ENCODE data around the gene TXNDC5. TPM values are rescaled to one million over a fixed set of nuclear protein-coding genes. Genes with fewer than 3 reads are reported as not detected.

Gene TXNDC5
- total RNA-seq, 1 experiment from 2014 or later, result 162 TPM

DNA sequence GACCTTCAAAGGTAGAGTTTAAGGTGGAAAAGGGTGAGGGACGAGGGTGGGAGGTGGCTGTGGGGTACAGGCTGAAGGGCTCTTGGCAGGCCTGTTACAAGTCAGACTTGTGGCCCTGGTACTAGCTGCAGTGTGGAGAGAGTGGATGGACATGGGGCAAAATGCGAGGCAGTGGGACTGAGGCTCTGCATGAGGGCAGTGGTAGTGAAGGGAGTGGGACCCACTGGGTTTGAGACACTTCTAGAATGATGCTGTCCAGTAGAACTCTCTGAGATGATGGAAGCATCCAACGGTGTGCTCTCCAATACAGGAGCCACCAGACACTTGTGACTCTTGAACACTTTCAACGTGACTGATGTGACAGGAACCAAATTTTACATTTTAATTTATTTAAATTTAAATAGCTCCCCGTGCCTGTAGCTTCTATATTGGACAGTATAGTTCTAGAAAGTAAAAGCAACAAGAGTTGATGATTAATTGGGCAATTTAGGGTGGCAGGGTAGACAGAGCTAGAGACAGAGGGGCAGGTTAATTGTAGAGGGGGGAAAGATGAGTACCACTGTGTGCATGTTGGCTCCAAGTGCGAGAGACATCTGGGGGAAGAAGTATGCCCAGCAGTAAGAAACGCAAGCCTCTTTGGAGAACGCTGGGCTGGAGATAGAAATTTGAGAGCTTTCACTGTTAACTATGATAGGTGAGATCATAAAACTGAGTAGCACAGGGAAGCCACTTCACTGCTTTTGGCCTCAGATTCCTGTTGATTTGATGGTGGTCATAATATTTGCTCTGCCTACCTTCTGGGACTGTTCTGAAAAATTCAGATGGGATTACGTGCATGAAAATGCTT, 77.5 kb downstream of the TXNDC5 start:
- RAD21 ChIA-PET (ENCODE audit: low non-redundant PET in 1 of 2, low total read pairs in 2 of 2, uncharacterized antibody in 2 of 2, unreplicated experiment in 2 of 2), result no interaction called here
- CTCF ChIA-PET, result no interaction called here
- DNase-seq (ENCODE audit: low read depth, low spot score), result no peak
- H3K79me2 ChIP-seq (ENCODE audit: insufficient read depth, low read length), result no peaks in the 10 kb centered on the region
- H3K27me3 ChIP-seq (ENCODE audit: insufficient read depth, low read length), result no peaks in the 10 kb centered on the region
- no peak overlapping the region for H3K9ac ChIP-seq (ENCODE audit: low read length)
- intact Hi-C loops (cut with micrococcal nuclease), result no loop called here
- no peaks in the 10 kb centered on the region for H3K36me3 ChIP-seq (ENCODE audit: control insufficient read depth in 1 of 2, insufficient read depth in 2 of 2, low read length in 2 of 2)
- H3K4me2 ChIP-seq (ENCODE audit: low read length), result no peak overlapping the region
- H3K9me3 ChIP-seq (ENCODE audit: control insufficient read depth in 1 of 2, insufficient read depth in 1 of 2, low read depth in 1 of 2, low read length in 2 of 2), result no peaks in the 10 kb centered on the region
- no peak for TF ChIP-seq EGR1 (IDR thresholded peaks at IDR 0.05; ENCODE audit: low read depth)
- TF ChIP-seq POLR2A (IDR thresholded peaks at IDR 0.05; ENCODE audit: borderline replicate concordance, extremely low read depth, insufficient read depth, insufficient read length), result no peak
- no peak for TF ChIP-seq TCF7L2 (IDR thresholded peaks at IDR 0.05; ENCODE audit: borderline replicate concordance, extremely low read depth, insufficient read depth, insufficient read length)
- no peak for TF ChIP-seq CEBPB (IDR thresholded peaks at IDR 0.05; ENCODE audit: low read depth)
- TF ChIP-seq, protein P1, sequence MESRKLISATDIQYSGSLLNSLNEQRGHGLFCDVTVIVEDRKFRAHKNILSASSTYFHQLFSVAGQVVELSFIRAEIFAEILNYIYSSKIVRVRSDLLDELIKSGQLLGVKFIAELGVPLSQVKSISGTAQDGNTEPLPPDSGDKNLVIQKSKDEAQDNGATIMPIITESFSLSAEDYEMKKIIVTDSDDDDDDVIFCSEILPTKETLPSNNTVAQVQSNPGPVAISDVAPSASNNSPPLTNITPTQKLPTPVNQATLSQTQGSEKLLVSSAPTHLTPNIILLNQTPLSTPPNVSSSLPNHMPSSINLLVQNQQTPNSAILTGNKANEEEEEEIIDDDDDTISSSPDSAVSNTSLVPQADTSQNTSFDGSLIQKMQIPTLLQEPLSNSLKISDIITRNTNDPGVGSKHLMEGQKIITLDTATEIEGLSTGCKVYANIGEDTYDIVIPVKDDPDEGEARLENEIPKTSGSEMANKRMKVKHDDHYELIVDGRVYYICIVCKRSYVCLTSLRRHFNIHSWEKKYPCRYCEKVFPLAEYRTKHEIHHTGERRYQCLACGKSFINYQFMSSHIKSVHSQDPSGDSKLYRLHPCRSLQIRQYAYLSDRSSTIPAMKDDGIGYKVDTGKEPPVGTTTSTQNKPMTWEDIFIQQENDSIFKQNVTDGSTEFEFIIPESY (IDR thresholded peaks at IDR 0.05; ENCODE audit: extremely low read depth, insufficient replicate concordance, low read length), result no peak
- no peak overlapping the region for H3K27ac ChIP-seq (ENCODE audit: low read depth, low read length)
- no peaks in the 10 kb centered on the region for H4K20me1 ChIP-seq (ENCODE audit: insufficient read depth)
- ATAC-seq, result no peak
- no peaks in the 10 kb centered on the region for H3K9me2 ChIP-seq (ENCODE audit: insufficient read depth)
- no peak overlapping the region for H2AFZ ChIP-seq (ENCODE audit: low read depth, low read length, poor library complexity, severe bottlenecking)
- no peaks in the 10 kb centered on the region for H3K4me1 ChIP-seq (ENCODE audit: control insufficient read depth in 1 of 2, insufficient read depth in 2 of 2, low read length in 2 of 2)
- BruUV-seq (replicated peaks), result no TSS peak
- POLR2A ChIA-PET, result no interaction called here
- no peak overlapping the region for H3K4me3 ChIP-seq (replicated peaks in 1 of 2; ENCODE audit: low read depth in 1 of 2, low read length in 2 of 2)

Other genes with a start within 250 kb of the TXNDC5 start
- 1.6 TPM for gene BMP6, start 184.7 kb downstream of the TXNDC5 start, total RNA-seq (2021; ENCODE audit: unreplicated experiment)
- gene BLOC1S5, start 153.6 kb upstream of the TXNDC5 start, total RNA-seq (2021; ENCODE audit: unreplicated experiment), result 12.0 TPM
- gene EEF1E1, start 191.8 kb upstream of the TXNDC5 start, total RNA-seq (2021; ENCODE audit: unreplicated experiment), result 69.7 TPM